Measurements from ENCODE around the gene EPHA10.

EPHA10 gene

DNA sequence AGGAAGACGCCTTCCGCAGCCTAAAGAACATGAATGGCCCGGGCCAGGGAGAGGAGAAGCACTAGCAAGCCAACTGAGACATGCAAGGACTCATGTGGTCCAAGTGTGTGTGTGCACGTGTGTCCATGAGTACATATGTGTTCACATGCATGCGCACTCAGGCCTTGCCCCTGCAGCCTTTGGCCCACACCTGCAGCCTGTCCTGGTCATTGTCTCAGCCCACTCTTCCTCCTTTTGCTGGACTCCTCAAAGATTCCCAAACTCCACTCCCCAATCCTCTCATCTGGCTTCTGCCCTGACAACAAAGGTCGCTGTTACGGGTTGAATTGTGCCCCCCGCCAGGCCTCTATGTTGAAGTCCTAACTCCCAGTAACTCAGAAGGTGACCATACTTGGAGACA, 50.7 kb downstream of the EPHA10 start:
- TF ChIP-seq, protein P1, sequence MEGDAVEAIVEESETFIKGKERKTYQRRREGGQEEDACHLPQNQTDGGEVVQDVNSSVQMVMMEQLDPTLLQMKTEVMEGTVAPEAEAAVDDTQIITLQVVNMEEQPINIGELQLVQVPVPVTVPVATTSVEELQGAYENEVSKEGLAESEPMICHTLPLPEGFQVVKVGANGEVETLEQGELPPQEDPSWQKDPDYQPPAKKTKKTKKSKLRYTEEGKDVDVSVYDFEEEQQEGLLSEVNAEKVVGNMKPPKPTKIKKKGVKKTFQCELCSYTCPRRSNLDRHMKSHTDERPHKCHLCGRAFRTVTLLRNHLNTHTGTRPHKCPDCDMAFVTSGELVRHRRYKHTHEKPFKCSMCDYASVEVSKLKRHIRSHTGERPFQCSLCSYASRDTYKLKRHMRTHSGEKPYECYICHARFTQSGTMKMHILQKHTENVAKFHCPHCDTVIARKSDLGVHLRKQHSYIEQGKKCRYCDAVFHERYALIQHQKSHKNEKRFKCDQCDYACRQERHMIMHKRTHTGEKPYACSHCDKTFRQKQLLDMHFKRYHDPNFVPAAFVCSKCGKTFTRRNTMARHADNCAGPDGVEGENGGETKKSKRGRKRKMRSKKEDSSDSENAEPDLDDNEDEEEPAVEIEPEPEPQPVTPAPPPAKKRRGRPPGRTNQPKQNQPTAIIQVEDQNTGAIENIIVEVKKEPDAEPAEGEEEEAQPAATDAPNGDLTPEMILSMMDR (IDR thresholded peaks at IDR 0.05; ENCODE audit: insufficient read depth, low read depth, low read length, missing control alignments): no peak
- no peak for DNase-seq (ENCODE audit: low read depth)
- no peak overlapping the region for H3K4me3 ChIP-seq (ENCODE audit: low read length)

DNA sequence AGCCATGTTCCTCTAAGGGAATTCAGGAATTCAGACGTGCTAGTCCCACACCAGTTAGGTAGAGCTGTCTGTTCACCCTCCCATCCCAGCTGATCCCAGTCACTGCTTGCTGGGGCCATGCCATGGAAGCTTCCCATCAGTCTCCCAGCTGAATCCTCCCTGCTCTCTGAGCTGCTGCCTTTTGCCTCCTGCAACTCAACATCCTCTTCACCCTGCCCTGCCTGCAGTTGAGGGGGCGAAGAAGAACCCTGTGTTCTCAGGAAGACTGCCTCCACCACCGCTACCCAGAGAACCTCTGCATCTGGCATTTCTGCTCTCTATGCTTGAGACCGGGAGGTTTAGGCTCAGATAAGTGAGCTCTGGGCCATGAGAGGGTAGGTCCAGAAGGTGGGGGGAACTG, 56.4 kb downstream of the EPHA10 start:
- no peak overlapping the region for H3K4me3 ChIP-seq (ENCODE audit: low read length)
- TF ChIP-seq, protein P1 (IDR thresholded peaks at IDR 0.05; ENCODE audit: insufficient read depth, low read depth, low read length, missing control alignments): no peak
- no peak for DNase-seq (ENCODE audit: low read depth)

DNA sequence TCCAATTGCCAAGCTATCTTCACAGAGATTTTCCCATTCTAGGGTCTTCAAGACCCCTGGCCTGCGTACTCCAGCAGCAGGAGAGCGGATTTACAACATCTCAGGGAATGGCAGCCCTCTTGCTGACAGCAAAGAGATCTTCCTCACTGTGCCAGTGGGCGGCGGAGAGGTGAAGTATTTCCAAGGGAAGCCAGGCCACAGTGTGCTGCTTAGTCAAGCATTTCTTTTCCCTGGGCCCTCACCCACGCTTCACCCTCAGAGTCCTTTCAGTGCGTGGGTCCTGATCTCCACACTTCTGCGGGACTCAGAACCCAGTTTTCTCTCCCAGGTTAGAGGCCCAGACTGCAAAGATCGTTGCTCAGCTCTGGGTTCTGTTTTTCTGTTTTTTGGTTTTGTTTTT, 59.5 kb downstream of the EPHA10 start:
- TF ChIP-seq, protein P1 (IDR thresholded peaks at IDR 0.05; ENCODE audit: insufficient read depth, low read depth, low read length, missing control alignments): no peak
- no peak for DNase-seq (ENCODE audit: low read depth)
- H3K4me3 ChIP-seq (ENCODE audit: low read length): no peak overlapping the region

DNA sequence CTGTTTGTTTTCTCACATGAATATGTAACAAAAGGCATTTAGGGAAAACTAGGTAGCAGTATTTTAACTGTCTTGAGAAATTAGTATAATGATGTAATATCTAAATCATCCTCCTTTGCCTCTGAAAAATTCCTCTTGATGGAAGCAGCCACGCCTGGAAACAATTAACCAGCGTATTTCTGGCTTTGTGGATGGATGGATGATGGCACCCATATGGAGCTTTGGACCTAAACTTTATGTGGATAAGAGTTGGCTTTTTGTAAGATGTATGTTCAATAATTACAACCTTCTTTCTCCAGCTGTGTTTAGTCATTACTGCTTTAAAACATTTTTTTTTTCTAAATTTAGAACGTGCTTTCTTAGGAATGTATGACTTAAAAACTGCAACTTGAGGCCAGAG, 60.0 kb downstream of the EPHA10 start:
- H3K4me3 ChIP-seq (ENCODE audit: low read length): no peak overlapping the region
- TF ChIP-seq, protein P1 (IDR thresholded peaks at IDR 0.05; ENCODE audit: insufficient read depth, low read depth, low read length, missing control alignments): no peak
- DNase-seq (ENCODE audit: low read depth): no peak

DNA sequence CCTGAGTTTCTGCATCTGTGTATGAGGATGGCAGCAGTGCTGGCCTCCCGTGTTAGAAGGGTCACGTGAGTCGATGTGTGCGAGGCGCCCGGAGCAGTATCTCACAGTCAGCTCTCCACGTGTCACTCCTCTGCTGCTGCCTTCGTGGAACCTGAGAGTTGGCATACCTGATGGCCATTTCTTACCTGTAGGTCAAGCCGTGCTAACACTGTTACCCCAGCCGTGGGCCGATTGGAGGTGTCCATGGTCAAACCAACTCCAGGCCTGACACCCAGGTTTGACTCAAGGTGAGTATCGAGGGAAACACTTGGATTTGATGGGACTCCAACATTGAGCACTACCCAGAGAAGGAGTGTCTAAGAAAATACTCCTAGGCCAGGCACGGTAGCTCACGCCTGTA, 61.9 kb downstream of the EPHA10 start:
- H3K4me3 ChIP-seq (ENCODE audit: low read length): no peak overlapping the region
- TF ChIP-seq, protein P1 (IDR thresholded peaks at IDR 0.05; ENCODE audit: insufficient read depth, low read depth, low read length, missing control alignments): no peak
- no peak for DNase-seq (ENCODE audit: low read depth)

DNA sequence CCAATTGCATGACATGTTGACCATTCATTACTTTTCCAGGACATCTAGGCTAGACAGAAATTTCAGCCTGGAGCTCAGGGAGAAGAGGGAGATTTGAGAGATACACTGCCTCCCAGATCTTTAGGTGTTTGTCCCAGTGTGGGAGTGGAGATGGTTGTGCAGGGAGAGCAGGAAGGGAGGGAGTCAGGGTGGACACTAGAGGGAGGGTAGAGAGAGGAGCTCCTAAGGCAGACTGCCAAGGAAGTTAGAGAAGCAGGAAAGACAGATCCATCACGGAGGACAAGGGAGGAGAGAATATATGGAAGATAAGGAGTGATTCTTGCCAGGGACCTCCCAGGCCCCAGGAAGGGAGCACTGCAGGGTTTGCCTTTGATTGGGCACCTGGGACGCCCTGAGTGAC, 63.9 kb downstream of the EPHA10 start:
- H3K4me3 ChIP-seq (ENCODE audit: low read length): no peak overlapping the region
- DNase-seq (ENCODE audit: low read depth): no peak
- TF ChIP-seq, protein P1 (IDR thresholded peaks at IDR 0.05; ENCODE audit: insufficient read depth, low read depth, low read length, missing control alignments): no peak

DNA sequence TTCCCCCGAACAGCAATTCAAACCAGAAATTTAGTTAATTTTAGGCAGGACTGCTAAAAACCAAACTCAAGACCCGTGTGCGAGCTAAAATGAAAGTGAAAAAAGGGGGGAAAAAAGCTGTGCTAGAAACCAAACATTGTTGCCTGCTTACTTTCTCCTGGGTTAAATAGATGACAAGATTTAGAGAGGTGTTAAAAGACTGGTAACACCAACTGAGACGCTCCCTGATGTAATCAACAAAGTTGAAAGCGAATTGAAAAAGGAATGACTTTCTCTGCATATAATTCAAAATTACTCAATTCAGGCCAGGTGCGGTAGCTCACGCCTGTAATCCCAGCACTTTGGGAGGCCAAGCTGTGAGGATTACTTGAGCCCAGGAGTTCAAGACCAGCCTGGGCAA, 65.8 kb downstream of the EPHA10 start:
- no peak for DNase-seq (ENCODE audit: low read depth)
- TF ChIP-seq, protein P1 (IDR thresholded peaks at IDR 0.05; ENCODE audit: insufficient read depth, low read depth, low read length, missing control alignments): no peak
- H3K4me3 ChIP-seq (ENCODE audit: low read length): no peak overlapping the region

Data from epithelial cell of esophagus (primary cell).